ENCODE data around the gene CD86.
A peak's percentile ranks its signal among the peaks of the same experiment; 100 is the strongest.

The CD86 gene

GRCh38 chr3:122092460-122093165, 37.5 kb downstream of the CD86 start:
- DNase-seq (ENCODE audit: low read depth), result peak; percentile 51

GRCh38 chr3:122094125-122094524, 39.0 kb downstream of the CD86 start:
- no peak for DNase-seq (ENCODE audit: low read depth)

GRCh38 chr3:122094693-122095092, 39.5 kb downstream of the CD86 start:
- no peak for DNase-seq (ENCODE audit: low read depth)

GRCh38 chr3:122097141-122097540, 42.0 kb downstream of the CD86 start:
- no peak for DNase-seq (ENCODE audit: low read depth)

GRCh38 chr3:122098611-122099010, 43.4 kb downstream of the CD86 start:
- DNase-seq (ENCODE audit: low read depth), result no peak

GRCh38 chr3:122099255-122099654, 44.1 kb downstream of the CD86 start:
- DNase-seq (ENCODE audit: low read depth), result no peak

- DNase-seq (ENCODE audit: low read depth), result no peak
These were observed 44.9 kb downstream of the CD86 start for GRCh38 chr3:122100083-122100482.

GRCh38 chr3:122100591-122101463, 45.7 kb downstream of the CD86 start:
- no peak for DNase-seq (ENCODE audit: low read depth)

GRCh38 chr3:122101646-122102045, 46.5 kb downstream of the CD86 start:
- DNase-seq (ENCODE audit: low read depth), result peak; percentile 43

GRCh38 chr3:122102191-122102935, 47.2 kb downstream of the CD86 start:
- no peak for DNase-seq (ENCODE audit: low read depth)

- no peak for DNase-seq (ENCODE audit: low read depth)
These were observed 48.8 kb downstream of the CD86 start for GRCh38 chr3:122103821-122104514.

GRCh38 chr3:122104515-122105194, 49.5 kb downstream of the CD86 start:
- no peak for DNase-seq (ENCODE audit: low read depth)

GRCh38 chr3:122105626-122106025, 50.5 kb downstream of the CD86 start:
- DNase-seq (ENCODE audit: low read depth), result no peak

- DNase-seq (ENCODE audit: low read depth), result no peak
These were observed 52.0 kb downstream of the CD86 start for GRCh38 chr3:122107171-122107570.

GRCh38 chr3:122111974-122112373, 56.8 kb downstream of the CD86 start:
- DNase-seq (ENCODE audit: low read depth), result no peak

- DNase-seq (ENCODE audit: low read depth), result no peak
These were observed 57.6 kb downstream of the CD86 start for GRCh38 chr3:122112754-122113153.

- no peak for DNase-seq (ENCODE audit: low read depth)
These were observed 68.7 kb downstream of the CD86 start for GRCh38 chr3:122123850-122124249.

- DNase-seq (ENCODE audit: low read depth), result no peak
These were observed 77.9 kb downstream of the CD86 start for GRCh38 chr3:122132949-122133540.

GRCh38 chr3:122146466-122146865, 91.3 kb downstream of the CD86 start:
- DNase-seq (ENCODE audit: low read depth), result no peak

- no peak for DNase-seq (ENCODE audit: low read depth)
These were observed 93.9 kb downstream of the CD86 start for GRCh38 chr3:122148941-122149627.

Data from EH (cell line).